ENCODE measurements around the gene HPD. TPM values are rescaled to one million over a fixed set of nuclear protein-coding genes. Genes with fewer than 3 reads are reported as not detected.

Gene HPD
- polyA plus RNA-seq (2012; rRNA removed), result 1.8 and 1.9 TPM in 2 replicates
- polyA plus RNA-seq (2012; cell fraction: cytosol; rRNA removed), result 2.0 TPM in 2 replicates
- polyA plus RNA-seq (2012; cell fraction: nucleus; rRNA removed), result 2.2 and 2.8 TPM in 2 replicates

GRCh38 chr12:121858662-121859572, at the start of gene HPD:
Gene HPD, minus strand, starts transcription at chr12:121858859. Its CDS starts 36 bp downstream, at chr12:121858823.
- Histone ChIP-seq H3K36me3 (replicated peaks in 1 of 2; ENCODE audit: control insufficient read depth in 1 of 2, insufficient read depth in 2 of 2, low read length in 1 of 2) (no peaks in the 10 kb centered on the region), H3K9me3 (no peaks in the 10 kb centered on the region), H3F3A (replicated peaks; ENCODE audit: insufficient read depth) (peaks cover 27% of the 10 kb centered on the region), H2AFZ (ENCODE audit: low read depth) (peak within 1 kb of the TSS; percentile 44; the same call in 1 of the 2 replicates), H3K27me3 (ENCODE audit: insufficient read depth) (no peaks in the 10 kb centered on the region), H4K20me1 (ENCODE audit: insufficient read depth) (no peaks in the 10 kb centered on the region), H3K9ac (peak within 1 kb of the TSS; percentile 1), H3K27ac (ENCODE audit: low read depth in 2 of 2, low read length in 1 of 2) (peak within 1 kb of the TSS; percentile 36 to 78), H3K79me2 (ENCODE audit: insufficient read depth) (no peaks in the 10 kb centered on the region), H3K9me2 (no peaks in the 10 kb centered on the region), H3K4me1 (ENCODE audit: control insufficient read depth in 1 of 2, insufficient read depth in 2 of 2, low read depth in 1 of 2, low read length in 1 of 2) (peaks cover 7 to 15% of the 10 kb centered on the region in 2 experiments; a peak in 3 of 4 replicates), H3K4me3 (ENCODE audit: low read depth in 2 of 2, low read length in 1 of 2) (no peak within 1 kb of the TSS), H3K4me2 (peak within 1 kb of the TSS; percentile 22)
- 65% methylated on average over 15 of the region's 16 CpGs for WGBS (ENCODE audit: low lambda C conversion rate)
- peak; percentile 81 for TF ChIP-seq FOSL2 (IDR thresholded peaks at IDR 0.05; ENCODE audit: borderline replicate concordance, low read depth)
- peak; percentile 97 for TF ChIP-seq PBX3 (IDR thresholded peaks at IDR 0.05)
- peak; percentile 37; the same call in 1 of the 2 replicates for TF ChIP-seq TAF1 (IDR thresholded peaks at IDR 0.05; ENCODE audit: borderline replicate concordance, low read depth, low read length)
- TF ChIP-seq SIN3A (IDR thresholded peaks at IDR 0.05; ENCODE audit: borderline replicate concordance, low read depth, low read length), result no peak
- no peak for TF ChIP-seq FOXM1 (IDR thresholded peaks at IDR 0.05; ENCODE audit: low read depth)
- peak; percentile 71 for TF ChIP-seq TCF12 (IDR thresholded peaks at IDR 0.05)
- peak; percentile 42; the same call in 1 of the 2 replicates for TF ChIP-seq POLR2AphosphoS5 (IDR thresholded peaks at IDR 0.05; ENCODE audit: low read depth, low read length)
- TF ChIP-seq, protein P1, sequence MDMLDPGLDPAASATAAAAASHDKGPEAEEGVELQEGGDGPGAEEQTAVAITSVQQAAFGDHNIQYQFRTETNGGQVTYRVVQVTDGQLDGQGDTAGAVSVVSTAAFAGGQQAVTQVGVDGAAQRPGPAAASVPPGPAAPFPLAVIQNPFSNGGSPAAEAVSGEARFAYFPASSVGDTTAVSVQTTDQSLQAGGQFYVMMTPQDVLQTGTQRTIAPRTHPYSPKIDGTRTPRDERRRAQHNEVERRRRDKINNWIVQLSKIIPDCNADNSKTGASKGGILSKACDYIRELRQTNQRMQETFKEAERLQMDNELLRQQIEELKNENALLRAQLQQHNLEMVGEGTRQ (IDR thresholded peaks at IDR 0.05; ENCODE audit: borderline replicate concordance, low read depth, low read length), result no peak
- TF ChIP-seq, protein P2, sequence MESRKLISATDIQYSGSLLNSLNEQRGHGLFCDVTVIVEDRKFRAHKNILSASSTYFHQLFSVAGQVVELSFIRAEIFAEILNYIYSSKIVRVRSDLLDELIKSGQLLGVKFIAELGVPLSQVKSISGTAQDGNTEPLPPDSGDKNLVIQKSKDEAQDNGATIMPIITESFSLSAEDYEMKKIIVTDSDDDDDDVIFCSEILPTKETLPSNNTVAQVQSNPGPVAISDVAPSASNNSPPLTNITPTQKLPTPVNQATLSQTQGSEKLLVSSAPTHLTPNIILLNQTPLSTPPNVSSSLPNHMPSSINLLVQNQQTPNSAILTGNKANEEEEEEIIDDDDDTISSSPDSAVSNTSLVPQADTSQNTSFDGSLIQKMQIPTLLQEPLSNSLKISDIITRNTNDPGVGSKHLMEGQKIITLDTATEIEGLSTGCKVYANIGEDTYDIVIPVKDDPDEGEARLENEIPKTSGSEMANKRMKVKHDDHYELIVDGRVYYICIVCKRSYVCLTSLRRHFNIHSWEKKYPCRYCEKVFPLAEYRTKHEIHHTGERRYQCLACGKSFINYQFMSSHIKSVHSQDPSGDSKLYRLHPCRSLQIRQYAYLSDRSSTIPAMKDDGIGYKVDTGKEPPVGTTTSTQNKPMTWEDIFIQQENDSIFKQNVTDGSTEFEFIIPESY (IDR thresholded peaks at IDR 0.05; ENCODE audit: borderline replicate concordance, low read depth), result no peak
- TF ChIP-seq JUND (IDR thresholded peaks at IDR 0.05), result peak; percentile 97
- TF ChIP-seq MAX (IDR thresholded peaks at IDR 0.05; ENCODE audit: low read depth), result peak; percentile 76
- peak; percentile 79 for TF ChIP-seq NFIC (IDR thresholded peaks at IDR 0.05; ENCODE audit: borderline replicate concordance)
- no peak for TF ChIP-seq ELF1 (IDR thresholded peaks at IDR 0.05)
- TF ChIP-seq TEAD4 (IDR thresholded peaks at IDR 0.05; ENCODE audit: borderline replicate concordance, insufficient read depth), result peak; percentile 89
- ChIA-PET CTCF (interaction anchor here (0.7 to 1.4 kb wide), 2 partner anchors 64 to 65 kb away, joined by 4 read pairs; partner anchors contain the start of gene RHOF), POLR2A (no interaction called here)
- DNase-seq, result no peak
